Ovary (tissue), 3 donors: ENCODE measurements around the gene NHLH1.

Experiments used
- EP300 ChIP-seq: sonication (generic); formaldehyde crosslinking; IDR thresholded peaks from one replicate; pipeline ENCODE4 v1.6.1; 2017; ENCODE audit warnings: antibody characterized with exemption
- POLR2A ChIP-seq: fragments of 450-650 bp; IDR thresholded peaks from one replicate; pipeline ENCODE4 v1.6.1; 2017; ENCODE audit warnings: antibody characterized with exemption, mild to moderate bottlenecking, moderate library complexity
- TF ChIP-seq, protein P1 (sequence below), 3 donors: fragments of 450-650 bp in 2 of 3; fragments of 200-600 bp in 1 of 3; IDR thresholded peaks; one replicate each; pipeline versions ENCODE4 v1.5.1 to v1.8.0; 2016 to 2022; ENCODE audit warnings: antibody characterized with exemption in 3 of 3, mild to moderate bottlenecking in 1 of 3
- donor health status: DM: no; HTN: no; CAD: no.

- TF ChIP-seq POLR2A = no peak
- TF ChIP-seq, protein P1, sequence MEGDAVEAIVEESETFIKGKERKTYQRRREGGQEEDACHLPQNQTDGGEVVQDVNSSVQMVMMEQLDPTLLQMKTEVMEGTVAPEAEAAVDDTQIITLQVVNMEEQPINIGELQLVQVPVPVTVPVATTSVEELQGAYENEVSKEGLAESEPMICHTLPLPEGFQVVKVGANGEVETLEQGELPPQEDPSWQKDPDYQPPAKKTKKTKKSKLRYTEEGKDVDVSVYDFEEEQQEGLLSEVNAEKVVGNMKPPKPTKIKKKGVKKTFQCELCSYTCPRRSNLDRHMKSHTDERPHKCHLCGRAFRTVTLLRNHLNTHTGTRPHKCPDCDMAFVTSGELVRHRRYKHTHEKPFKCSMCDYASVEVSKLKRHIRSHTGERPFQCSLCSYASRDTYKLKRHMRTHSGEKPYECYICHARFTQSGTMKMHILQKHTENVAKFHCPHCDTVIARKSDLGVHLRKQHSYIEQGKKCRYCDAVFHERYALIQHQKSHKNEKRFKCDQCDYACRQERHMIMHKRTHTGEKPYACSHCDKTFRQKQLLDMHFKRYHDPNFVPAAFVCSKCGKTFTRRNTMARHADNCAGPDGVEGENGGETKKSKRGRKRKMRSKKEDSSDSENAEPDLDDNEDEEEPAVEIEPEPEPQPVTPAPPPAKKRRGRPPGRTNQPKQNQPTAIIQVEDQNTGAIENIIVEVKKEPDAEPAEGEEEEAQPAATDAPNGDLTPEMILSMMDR (IDR thresholded peaks at IDR 0.05) = no peak
- TF ChIP-seq EP300 = no peak
Observed at GRCh38 chr1:160360227-160360695, 6.6 kb upstream of the NHLH1 start.
